ENCODE results near the gene OR52E6.

OR52E6 gene

GRCh38 chr11:5807580-5807979, 34.1 kb downstream of the OR52E6 start:
- Histone ChIP-seq H3K4me2 (no peak overlapping the region), H3K36me3 (no peaks in the 10 kb centered on the region), H3K4me3 (no peak overlapping the region), H4K20me1 (no peaks in the 10 kb centered on the region), H3K27ac (no peak overlapping the region), H3K4me1 (0 out of 2 replicates have a peak, but pooled peaks cover 3% of the 10 kb centered on the region), H3K9ac (no peak overlapping the region), H3K27me3 (no peaks in the 10 kb centered on the region), H3K9me3 (peaks cover 16% of the 10 kb centered on the region)
- TF ChIP-seq Cebpa-rat (IDR thresholded peaks at IDR 0.05), result no peak

GRCh38 chr11:5803982-5804381, 37.7 kb downstream of the OR52E6 start:
- no peak overlapping the region for H3K9ac ChIP-seq

GRCh38 chr11:5796541-5796940, 45.2 kb downstream of the OR52E6 start:
- Histone ChIP-seq H3K4me3 (no peak overlapping the region), H4K20me1 (no peaks in the 10 kb centered on the region), H3K4me2 (no peak overlapping the region), H3K9me3 (no peaks in the 10 kb centered on the region), H3K4me1 (peaks cover 9% of the 10 kb centered on the region), H3K27me3 (no peaks in the 10 kb centered on the region), H3K36me3 (no peaks in the 10 kb centered on the region), H3K9ac (no peak overlapping the region), H3K27ac (no peak overlapping the region)
- TF ChIP-seq Cebpa-rat (IDR thresholded peaks at IDR 0.05), result no peak

More at GRCh38 chr11:5803982-5804381, 37.7 kb downstream of the OR52E6 start:
- Histone ChIP-seq H3K9me3 (peaks cover 16% of the 10 kb centered on the region), H3K27ac (no peak overlapping the region), H3K36me3 (no peaks in the 10 kb centered on the region), H3K4me2 (no peak overlapping the region), H3K4me1 (peaks cover 16% of the 10 kb centered on the region), H4K20me1 (no peaks in the 10 kb centered on the region), H3K27me3 (no peaks in the 10 kb centered on the region), H3K4me3 (no peak overlapping the region)
- no peak for TF ChIP-seq Cebpa-rat (IDR thresholded peaks at IDR 0.05)

GRCh38 chr11:5791165-5791564, 50.5 kb downstream of the OR52E6 start, which contains the start of gene OR52N1:
OR52N1 (minus strand) TSS chr11:5791265; CDS start chr11:5788816, 2,449 bp downstream.
- Histone ChIP-seq H3K9ac (no peak within 1 kb of the TSS), H4K20me1 (no peaks in the 10 kb centered on the region), H3K36me3 (no peaks in the 10 kb centered on the region), H3K27ac (no peak within 1 kb of the TSS), H3K4me1 (no peaks in the 10 kb centered on the region), H3K4me2 (no peak within 1 kb of the TSS), H3K27me3 (no peaks in the 10 kb centered on the region), H3K9me3 (no peaks in the 10 kb centered on the region), H3K4me3 (no peak within 1 kb of the TSS)
- no peak for TF ChIP-seq Cebpa-rat (IDR thresholded peaks at IDR 0.05)

All from BLaER1 (cell line).